ENCODE results near the gene DIP2A. TPM values are rescaled to one million over a fixed set of nuclear protein-coding genes. Genes with fewer than 3 reads are reported as not detected.

DIP2A gene
- total and polyA plus RNA-seq, 2 of the 8 experiments (the other 6 are each of a cell fraction or from before 2014, with no cell fraction given) = 16.0 to 27.1 TPM

- H2BK12ac ChIP-seq (ENCODE audit: low read depth, low read length) = no peak overlapping the region
- 0 out of 4 replicates have a peak, but pooled peaks cover 0 to 5% of the 10 kb centered on the region in 2 experiments for H3K79me2 ChIP-seq (ENCODE audit: control insufficient read depth in 1 of 2, insufficient read depth in 2 of 2, low read length in 2 of 2)
- H2AFZ ChIP-seq (ENCODE audit: low read length) = no peak overlapping the region
- H3K4me1 ChIP-seq (replicated peaks in 1 of 4; ENCODE audit: control insufficient read depth in 3 of 4, insufficient read depth in 4 of 4, low read length in 3 of 4) = no peaks in the 10 kb centered on the region
- peaks cover 0 to 2% (median 0%) of the 10 kb centered on the region in 4 experiments; a peak in 1 of 8 replicates for H3K36me3 ChIP-seq (ENCODE audit: control insufficient read depth in 2 of 4, insufficient read depth in 4 of 4, low read length in 3 of 4)
- H3K23me2 ChIP-seq (ENCODE audit: low read depth, low read length) = no peaks in the 10 kb centered on the region
- H3K9ac ChIP-seq (replicated peaks in 1 of 4; ENCODE audit: extremely low read depth in 1 of 4, low read depth in 3 of 4, low read length in 3 of 4) = no peak overlapping the region
- POLR2A ChIA-PET (ENCODE audit: partially characterized antibody) = no interaction called here
- no peaks in the 10 kb centered on the region for H3K27me3 ChIP-seq (replicated peaks in 1 of 4; ENCODE audit: control insufficient read depth in 3 of 4, extremely low read depth in 1 of 4, insufficient read depth in 3 of 4, low read length in 3 of 4)
- 95% methylated on average over 6 of the region's 6 CpGs; no CpG with 5 or more reads in 1 of the 2 experiments for WGBS, 2 experiments (ENCODE audit: extremely low coverage in 1 of 2, insufficient coverage in 1 of 2, insufficient read length in 1 of 2, insufficient replicate concordance in 2 of 2, low coverage in 1 of 2, low lambda C conversion rate in 2 of 2, missing lambda C conversion rate in 1 of 2)
- H4K5ac ChIP-seq (ENCODE audit: insufficient read length, low read depth, low read length) = no peak overlapping the region
- no peak overlapping the region for H3K14ac ChIP-seq (ENCODE audit: insufficient read length)
- no peak overlapping the region for H2AK5ac ChIP-seq (ENCODE audit: low read depth, low read length)
- no peak overlapping the region for H4K91ac ChIP-seq (replicated peaks; ENCODE audit: insufficient read length, low read length)
- no peaks in the 10 kb centered on the region for H3K9me3 ChIP-seq (ENCODE audit: insufficient read depth in 2 of 2, low read depth in 1 of 2, low read length in 1 of 2)
- H3K4ac ChIP-seq (replicated peaks; ENCODE audit: insufficient read length, low read depth, low read length) = no peak overlapping the region
- no peak overlapping the region for H3K23ac ChIP-seq (ENCODE audit: insufficient read length)
- no peak overlapping the region for H2BK20ac ChIP-seq (ENCODE audit: low read length)
- no peak overlapping the region for H2BK15ac ChIP-seq (ENCODE audit: low read length)
- H3K4me3 ChIP-seq (ENCODE audit: extremely low read depth in 1 of 4, insufficient read depth in 2 of 4, low read depth in 3 of 4, low read length in 4 of 4) = no peak overlapping the region
- no peak overlapping the region for H3K18ac ChIP-seq (ENCODE audit: extremely low read depth, low read length)
- H4K20me1 ChIP-seq (replicated peaks in 1 of 2; ENCODE audit: control insufficient read depth in 1 of 2, insufficient read depth in 2 of 2, low read length in 2 of 2) = peaks cover 0 to 2% of the 10 kb centered on the region in 2 experiments
- CTCF ChIA-PET (ENCODE audit: partially characterized antibody) = no interaction called here
- H3K79me1 ChIP-seq (ENCODE audit: low read depth, low read length) = no peaks in the 10 kb centered on the region
- no peak overlapping the region for H3K4me2 ChIP-seq (ENCODE audit: insufficient read depth in 1 of 2, low read depth in 2 of 2, low read length in 2 of 2)
- FAIRE-seq = no peak
- DNase-seq (ENCODE audit: low read depth in 1 of 2, low spot score in 2 of 2) = no peak
- TF ChIP-seq CEBPB (IDR thresholded peaks at IDR 0.05; ENCODE audit: low read depth, low read length) = no peak
- no peak for TF ChIP-seq SIRT6 (IDR thresholded peaks at IDR 0.05; ENCODE audit: low read length)
- TF ChIP-seq TAF1 (IDR thresholded peaks at IDR 0.05; ENCODE audit: low read depth, low read length) = no peak
- no peak for TF ChIP-seq USF2 (IDR thresholded peaks at IDR 0.05; ENCODE audit: low read length)
- TF ChIP-seq TAF7 (optimal IDR thresholded peaks at IDR 0.05; ENCODE audit: borderline replicate concordance, low read depth, low read length) = no peak
- no peak for TF ChIP-seq CREB1 (IDR thresholded peaks at IDR 0.05)
- no peak for TF ChIP-seq POU5F1 (IDR thresholded peaks at IDR 0.05; ENCODE audit: low read depth, low read length)
- TF ChIP-seq SP1 (IDR thresholded peaks at IDR 0.05; ENCODE audit: low read depth, low read length) = no peak
- no peak for TF ChIP-seq BRCA1 (IDR thresholded peaks at IDR 0.05; ENCODE audit: low read depth, low read length)
- H3K27ac ChIP-seq (ENCODE audit: low read depth, low read length) = no peak overlapping the region
- H2BK120ac ChIP-seq (replicated peaks; ENCODE audit: low read depth, low read length) = no peak overlapping the region
- H3K56ac ChIP-seq (replicated peaks; ENCODE audit: insufficient read length, low read depth, low read length) = no peak overlapping the region
- no peak overlapping the region for H2BK5ac ChIP-seq (ENCODE audit: low read depth, low read length)
- no peak overlapping the region for H4K8ac ChIP-seq (ENCODE audit: extremely low read depth, insufficient read depth, low read length)
Measured at GRCh38 chr21:46482225-46482845, 23.6 kb downstream of the DIP2A start.
